B cell (primary cell): Measurements from ENCODE around the gene TLE2. TPM values are rescaled to one million over a fixed set of nuclear protein-coding genes. Genes with fewer than 3 reads are reported as not detected.

Source experiments
- ATAC-seq: fragments of 200-7000 bp; cut with Tn5 transposase; one replicate; pipeline ENCODE4 v1.10.0; 2021; ENCODE audit warnings: low read depth, mild to moderate bottlenecking, moderate number of reproducible peaks, moderate library complexity
- CTCF ChIA-PET: fragments of 350-600 bp; sonication (Branson Sonifier 250); formaldehyde crosslinking; loops from one replicate; lab custom pipeline; 2021; ENCODE audit warnings: antibody characterized with exemption, inconsistent platforms; lab: Charles Lee
- POLR2A ChIA-PET: fragments of 350-600 bp; sonication (Branson Sonifier 250); formaldehyde crosslinking; loops from one replicate; lab custom pipeline; 2021; ENCODE audit warnings: antibody characterized with exemption; lab: Charles Lee
- DNase-seq: peaks from one replicate; pipeline ENCODE4 v3.0.0; 2013
- H2AFZ ChIP-seq: 2 replicates; pipeline ENCODE4 v1.6.1; 2012; ENCODE audit warnings: mild to moderate bottlenecking, low read depth, low read length; ENCODE audit not compliant: insufficient read depth, poor library complexity, severe bottlenecking
- H3K27ac ChIP-seq, 2 donors: 1 replicate in 1 of 2; 2 replicates in 1 of 2; pipeline ENCODE4 v1.5.1; 2012 to 2013; ENCODE audit warnings: low read length in 2 of 2, mild to moderate bottlenecking in 2 of 2, moderate library complexity in 1 of 2
- H3K27me3 ChIP-seq, 4 experiments: fragments of 200-600 bp in 1 of 4; sonication (generic) in 1 of 4; replicated peaks in 1 of 4; 1 replicate in 2 of 4; 2 replicates in 2 of 4; pipeline versions ENCODE4 v1.6.1 to v1.7.0; 2013 to 2016; ENCODE audit warnings: low read length in 3 of 4, mild to moderate bottlenecking in 2 of 4, mixed read lengths in 1 of 4, moderate library complexity in 1 of 4; ENCODE audit not compliant: insufficient read depth in 4 of 4, control insufficient read depth in 3 of 4; ENCODE audit errors: control extremely low read depth in 1 of 4
- H3K36me3 ChIP-seq, 2 experiments: replicated peaks in 1 of 2; 1 replicate in 1 of 2; 2 replicates in 1 of 2; pipeline versions ENCODE4 v1.6.1 to v1.7.1; 2013; ENCODE audit warnings: low read length in 1 of 2; ENCODE audit not compliant: insufficient read depth in 2 of 2, control insufficient read depth in 1 of 2; ENCODE audit errors: control extremely low read depth in 1 of 2, extremely low read depth in 1 of 2
- H3K4me1 ChIP-seq, 2 donors: fragments of 200-600 bp in 1 of 2; sonication (generic) in 1 of 2; 1 replicate in 1 of 2; 2 replicates in 1 of 2; pipeline versions ENCODE4 v1.5.1 to v1.6.1; 2013 to 2017; ENCODE audit warnings: low read length in 2 of 2; ENCODE audit not compliant: control insufficient read depth in 2 of 2, insufficient read depth in 2 of 2
- H3K4me2 ChIP-seq: replicated peaks from 2 replicates; pipeline ENCODE3; 2012; ENCODE audit warnings: mild to moderate bottlenecking, low read depth, low read length; ENCODE audit not compliant: poor library complexity, severe bottlenecking
- H3K4me3 ChIP-seq, 5 experiments: fragments of 200-600 bp in 1 of 5; sonication (generic) in 1 of 5; 1 replicate in 3 of 5; 2 replicates in 2 of 5; pipeline versions ENCODE4 v1.5.1 to v1.7.0; 2011 to 2016; ENCODE audit warnings: low read length in 4 of 5, mild to moderate bottlenecking in 4 of 5, low read depth in 2 of 5, control low read depth in 1 of 5, moderate library complexity in 1 of 5; ENCODE audit not compliant: insufficient read depth in 1 of 5; ENCODE audit errors: control extremely low read depth in 1 of 5, extremely low read depth in 1 of 5
- H3K79me2 ChIP-seq: fragments of 200-600 bp; sonication (generic); one replicate; pipeline ENCODE4 v1.6.0; 2016; ENCODE audit warnings: low read length; ENCODE audit not compliant: control insufficient read depth, insufficient read depth
- H3K9ac ChIP-seq: fragments of 200-600 bp; sonication (generic); 2 replicates; pipeline ENCODE4 v1.6.1; 2017; ENCODE audit warnings: mild to moderate bottlenecking, low read length, moderate library complexity
- H3K9me3 ChIP-seq, 3 donors: one replicate each; pipeline versions ENCODE4 v1.6.1 to v1.7.1; 2013; ENCODE audit warnings: low read length in 2 of 3; ENCODE audit not compliant: control insufficient read depth in 2 of 3, insufficient read depth in 1 of 3; ENCODE audit errors: control extremely low read depth in 1 of 3
- H4K20me1 ChIP-seq: 2 replicates; pipeline ENCODE4 v1.6.0; 2012; ENCODE audit warnings: mild to moderate bottlenecking, low read length; ENCODE audit not compliant: insufficient read depth, control insufficient read depth, poor library complexity, severe bottlenecking
- H3K27ac Mint-ChIP-seq: one replicate; pipeline ENCODE4 v1.8.0; 2021; ENCODE audit warnings: mixed read lengths
- H3K27me3 Mint-ChIP-seq: one replicate; pipeline ENCODE4 v1.8.0; 2021; ENCODE audit warnings: mixed read lengths
- H3K4me1 Mint-ChIP-seq: one replicate; pipeline ENCODE4 v1.8.0; 2021; ENCODE audit warnings: mixed read lengths
- H3K4me3 Mint-ChIP-seq: one replicate; pipeline ENCODE4 v1.8.0; 2021; ENCODE audit warnings: mixed read lengths
- H3K9me3 Mint-ChIP-seq: one replicate; pipeline ENCODE4 v1.8.0; 2022; ENCODE audit warnings: mixed read lengths; ENCODE audit not compliant: insufficient read depth
- CTCF ChIP-seq: fragments of 200-600 bp; IDR thresholded peaks from one replicate; pipeline ENCODE4 v1.8.0; 2022; ENCODE audit warnings: antibody characterized with exemption, mild to moderate bottlenecking
- EZH2 ChIP-seq: IDR thresholded peaks from 2 replicates; pipeline ENCODE4 v1.6.1; 2012; ENCODE audit warnings: borderline replicate concordance, low read depth, mild to moderate bottlenecking, moderate library complexity, low read length; ENCODE audit not compliant: insufficient read depth, poor library complexity, severe bottlenecking
- WGBS: methylation state at CpG from one replicate; pipeline ENCODE4 v1.1.5; 2013; ENCODE audit warnings: missing lambda C conversion rate; ENCODE audit not compliant: insufficient coverage; 5-methylcytosine and 5-hydroxymethylcytosine counted together
- intact Hi-C: fragments of 100-400 bp; cut with micrococcal nuclease; formaldehyde crosslinking; loops from one replicate; pipeline ENCODE4 v1.10.0; 2022
- polyA plus RNA-seq: library from polyadenylated mRNA; depleted of rRNA; stranded (reverse); fragments of >200 nt; gene quantifications from 2 replicates; pipeline ENCODE4 v1.2.3, GENCODE V29; 2012
- total RNA-seq, 2 donors: library from RNA; stranded (reverse); fragments of 120-200 nt in 1 of 2; gene quantifications; 1 replicate in 1 of 2; 2 replicates in 1 of 2; pipeline versions ENCODE4 v1.2.3 to v1.2.4, GENCODE V29; 2013 to 2022

TLE2 gene
- total and polyA plus RNA-seq, 2 donors (not counting 1 experiment from before 2014, with no cell fraction given): 3.0 to 5.3 TPM

GRCh38 chr19:3036119-3036976 is 7.3 kb upstream of the TLE2 start:
- peak overlapping the region; percentile 59 to 93 (median 72) for H3K4me3 ChIP-seq
- intact Hi-C loops: no loop called here
- peak overlapping the region; percentile 65 to 78 for H3K27ac ChIP-seq
- H3K9ac ChIP-seq: peak overlapping the region; percentile 83
- H3K27ac Mint-ChIP-seq: peak overlapping the region; percentile 92
- H2AFZ ChIP-seq: peak overlapping the region; percentile 85
- H3K9me3 ChIP-seq: no peaks in the 10 kb centered on the region
- H3K9me3 Mint-ChIP-seq: no peaks in the 10 kb centered on the region
- H3K79me2 ChIP-seq: no peaks in the 10 kb centered on the region
- H3K27me3 ChIP-seq: peaks cover 0 to 2% (median 0%) of the 10 kb centered on the region in 4 experiments
- ChIA-PET CTCF (interaction anchor here (1.0 to 4.0 kb wide), 19 partner anchors 9 to 149 kb away, joined by 3 to 32 read pairs (median 5); partner anchors contain the start of genes TLE5 and TLE6), POLR2A (interaction anchor here (0.5 to 3.7 kb wide), 16 partner anchors 10 to 1306 kb away, joined by 3 to 35 read pairs (median 6); partner anchors contain the start of genes TLE5, TLE6 and ZNF555)
- TF ChIP-seq EZH2 (no peak), CTCF (no peak)
- H3K4me3 Mint-ChIP-seq: peak overlapping the region; percentile 87
- DNase-seq (peak; percentile 91), ATAC-seq (peak; percentile 52)
- no peaks in the 10 kb centered on the region for H4K20me1 ChIP-seq
- WGBS: under 1% methylated on average over 44 of the region's 44 CpGs
- H3K4me1 Mint-ChIP-seq: peaks cover 23% of the 10 kb centered on the region
- H3K36me3 ChIP-seq: no peaks in the 10 kb centered on the region
- peak overlapping the region; percentile 98 for H3K4me2 ChIP-seq
- peaks cover 12 to 19% of the 10 kb centered on the region in 2 donors for H3K4me1 ChIP-seq
- peaks cover 6% of the 10 kb centered on the region for H3K27me3 Mint-ChIP-seq
